ENCODE results near the gene CACNA1F.
A peak's percentile ranks its signal among the peaks of the same experiment; 100 is the strongest.

Gene CACNA1F

GRCh38 chrX:49233176-49233575 is at the start of gene CACNA1F:
CACNA1F (minus strand) TSS chrX:49233340; CDS start chrX:49233309, 31 bp downstream.
- no peak for DNase-seq

GRCh38 chrX:49282647-49283011 is 49.5 kb upstream of the CACNA1F start:
- no peak for DNase-seq

- DNase-seq = no peak
Measured at GRCh38 chrX:49278081-49278480, 44.9 kb upstream of the CACNA1F start.

- no peak for DNase-seq
Measured at GRCh38 chrX:49277535-49277830, 44.3 kb upstream of the CACNA1F start.

DNA sequence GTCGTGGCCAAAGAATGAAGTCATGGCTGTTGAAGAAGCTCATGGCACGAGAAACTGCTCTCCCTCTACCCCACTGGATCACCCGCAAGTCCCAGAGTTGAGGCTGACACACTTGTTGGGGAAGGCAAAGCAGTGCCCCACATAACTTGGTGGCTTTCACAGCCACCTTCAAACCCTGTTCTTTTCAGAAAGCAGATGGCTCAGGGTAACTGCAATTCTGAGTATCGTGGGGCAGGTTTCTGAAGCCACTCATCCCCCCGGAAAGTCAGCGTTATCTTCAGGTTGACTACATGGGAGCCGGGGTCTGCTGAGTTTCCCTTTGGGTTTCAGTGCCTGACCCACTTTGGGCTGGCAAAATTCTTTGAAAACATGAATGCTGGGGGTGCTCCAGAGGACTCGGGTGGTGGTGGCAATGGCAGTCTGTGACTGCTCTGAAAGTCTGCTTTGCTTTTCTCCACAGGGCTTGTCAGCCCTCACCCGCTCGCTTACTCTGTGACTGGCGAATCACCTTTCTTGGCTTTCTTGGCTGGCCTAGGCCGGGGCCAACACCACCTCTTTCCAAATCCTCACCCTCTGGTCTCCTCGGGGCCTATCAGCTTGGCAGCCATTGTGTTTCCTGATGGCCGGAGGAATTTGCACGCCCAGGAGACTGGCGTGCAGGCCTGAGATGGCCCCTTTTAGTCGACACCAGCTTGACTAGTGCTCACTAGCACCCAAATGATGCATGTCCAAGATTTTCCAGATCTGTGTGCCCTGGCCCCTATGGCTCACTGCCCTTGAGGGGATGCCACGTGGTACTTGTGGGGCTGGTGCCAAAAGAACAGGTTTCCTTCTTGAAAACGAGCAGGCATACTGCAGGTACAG is 43.8 kb upstream of the CACNA1F start:
- no peak for DNase-seq

- no peak for DNase-seq
Measured at GRCh38 chrX:49276207-49276606, 43.1 kb upstream of the CACNA1F start.

GRCh38 chrX:49273181-49273727 is 40.1 kb upstream of the CACNA1F start:
- peak; percentile 84 for DNase-seq

DNA sequence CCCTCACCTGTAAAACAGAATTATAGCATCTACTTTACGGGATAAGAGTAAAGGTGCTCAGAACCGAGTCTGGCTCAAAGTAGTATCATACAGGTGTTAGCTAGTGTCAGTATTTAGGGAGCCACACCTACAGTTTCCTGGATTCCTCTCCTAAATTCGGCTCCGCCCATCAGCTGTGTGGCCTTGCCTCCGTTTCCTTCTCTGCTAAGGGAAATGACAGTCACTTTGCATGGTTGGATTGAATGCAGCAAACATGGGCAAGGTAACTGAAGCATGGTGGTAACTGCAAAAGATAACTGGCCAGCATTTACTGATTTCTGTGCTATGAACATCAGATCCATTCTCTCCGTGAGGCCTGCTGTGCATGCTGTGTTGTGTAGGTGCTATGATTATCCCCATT is 39.3 kb upstream of the CACNA1F start:
- DNase-seq = no peak

GRCh38 chrX:49271341-49271740 is 38.2 kb upstream of the CACNA1F start:
- DNase-seq = no peak

DNA sequence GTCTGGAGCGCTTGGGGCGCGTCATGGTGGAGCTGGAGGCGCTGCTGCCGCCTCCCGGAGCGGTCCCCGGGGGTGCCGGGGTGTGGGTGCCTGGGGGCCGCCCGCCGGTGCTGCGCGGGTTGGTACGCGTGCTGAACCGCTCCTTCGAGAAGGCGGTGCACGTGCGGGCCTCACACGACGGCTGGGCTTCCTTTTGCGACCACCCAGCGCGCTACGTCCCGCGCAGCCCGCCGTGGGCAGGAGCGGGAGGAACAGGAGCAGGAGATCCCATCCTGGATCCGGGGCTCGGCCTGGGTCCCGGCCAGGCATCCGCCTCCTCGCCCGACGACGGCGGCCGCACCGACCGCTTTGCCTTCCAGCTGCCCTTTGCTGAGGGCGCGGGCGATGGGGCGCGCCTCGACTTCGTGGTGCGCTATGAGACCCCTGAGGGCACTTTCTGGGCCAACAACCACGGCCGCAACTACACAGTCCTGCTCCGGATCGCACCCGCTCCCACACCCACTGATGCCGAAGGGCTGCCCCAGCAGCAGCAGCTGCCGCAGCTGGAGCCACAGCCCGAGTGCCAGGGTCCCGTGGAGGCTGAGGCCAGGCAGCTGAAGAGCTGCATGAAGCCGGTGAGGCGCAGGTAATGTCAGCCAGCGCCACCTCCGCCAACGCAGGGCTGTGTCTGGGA is 37.2 kb upstream of the CACNA1F start:
- no peak for DNase-seq

DNA sequence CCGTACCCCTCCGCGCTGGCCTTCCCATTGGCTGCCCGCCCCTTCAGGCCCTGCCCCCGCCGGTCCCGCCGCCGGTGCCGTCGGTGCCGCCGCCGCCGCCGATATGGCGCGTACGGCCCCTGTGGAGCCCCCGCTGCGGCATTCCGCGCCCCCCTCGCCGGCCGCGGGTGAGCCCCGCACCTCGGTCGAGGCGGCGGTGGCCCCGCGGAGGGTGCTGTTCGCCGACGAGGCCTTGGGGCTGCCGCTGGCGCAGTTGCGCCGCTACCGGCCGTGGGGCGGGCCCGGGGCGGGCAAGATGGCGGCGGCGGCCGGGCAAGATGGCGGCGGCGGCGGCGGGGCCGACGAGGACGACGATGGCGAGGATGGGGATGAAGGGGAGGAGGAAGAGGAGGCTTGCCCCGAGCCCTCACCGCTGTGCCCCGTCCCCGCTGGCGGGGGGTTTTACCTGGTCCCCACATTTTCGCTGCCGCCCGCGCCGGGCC is 36.7 kb upstream of the CACNA1F start, which contains the start of gene PPP1R3F:
PPP1R3F (plus strand) TSS at position 27 of the 482 bp plus-strand sequence; CDS start at position 104, 77 bp downstream.
- DNase-seq = no peak

GRCh38 chrX:49269010-49269766 is 36.0 kb upstream of the CACNA1F start:
- peak; percentile 90 for DNase-seq

DNA sequence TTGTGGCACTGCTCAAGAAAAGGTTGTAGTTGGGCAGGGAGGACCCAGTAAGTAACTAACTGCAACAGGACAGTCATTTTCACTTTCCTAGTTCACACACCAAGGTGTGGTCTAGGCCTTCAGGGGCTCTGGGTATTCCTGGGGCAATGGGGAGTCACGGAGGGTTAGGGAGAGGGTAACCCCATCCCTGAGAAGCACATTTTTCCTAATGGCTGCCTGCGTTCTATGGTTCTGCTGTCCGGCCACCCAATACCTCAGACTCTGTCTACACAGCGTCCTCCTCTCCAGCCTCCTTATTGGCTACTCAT is 35.5 kb upstream of the CACNA1F start:
- DNase-seq = no peak

GRCh38 chrX:49266523-49267445 is 33.6 kb upstream of the CACNA1F start:
- no peak for DNase-seq

- no peak for DNase-seq
Measured at GRCh38 chrX:49264460-49264859, 31.3 kb upstream of the CACNA1F start, which contains the start of gene FOXP3. FOXP3 (minus strand) TSS chrX:49264710; CDS start chrX:49258505, 6,205 bp downstream.

DNA sequence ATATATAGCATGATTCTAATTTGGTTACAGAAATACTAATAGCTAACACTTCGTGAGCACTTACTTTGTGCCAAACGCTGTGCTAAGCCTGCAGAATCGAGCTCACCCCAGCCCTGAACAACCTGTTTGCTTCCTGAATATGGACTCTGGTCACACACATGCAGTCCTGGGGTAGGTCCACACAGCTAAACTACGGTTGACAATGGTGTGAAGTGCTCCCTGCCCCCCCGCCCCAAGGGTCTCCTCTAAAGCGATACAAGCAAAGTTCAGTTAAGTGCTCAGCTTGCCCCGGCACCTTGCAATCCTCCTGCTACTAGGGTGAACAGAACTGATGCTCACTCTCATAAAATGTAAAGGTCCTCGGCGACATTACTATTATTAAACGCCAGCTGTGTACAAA is 30.5 kb upstream of the CACNA1F start:
- no peak for DNase-seq

DNA sequence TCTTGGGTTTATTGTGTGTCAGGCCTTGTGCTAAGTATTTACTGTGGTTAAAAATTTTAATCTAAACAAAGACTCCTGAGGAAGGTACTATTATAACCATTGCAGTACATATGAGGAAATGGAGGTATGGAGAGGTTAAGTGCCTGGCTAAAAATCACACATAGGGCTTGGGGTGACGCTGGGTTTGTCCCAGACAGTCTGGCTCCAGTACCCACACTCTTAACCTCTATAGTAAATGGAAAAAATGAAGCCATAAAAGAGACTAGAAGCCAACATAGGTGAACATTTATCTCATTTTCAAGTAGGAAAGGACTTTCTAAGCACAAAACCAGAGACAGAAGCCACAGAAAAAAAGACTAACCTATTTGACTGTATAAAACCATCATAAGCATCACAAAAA is 29.5 kb upstream of the CACNA1F start:
- no peak for DNase-seq

DNA sequence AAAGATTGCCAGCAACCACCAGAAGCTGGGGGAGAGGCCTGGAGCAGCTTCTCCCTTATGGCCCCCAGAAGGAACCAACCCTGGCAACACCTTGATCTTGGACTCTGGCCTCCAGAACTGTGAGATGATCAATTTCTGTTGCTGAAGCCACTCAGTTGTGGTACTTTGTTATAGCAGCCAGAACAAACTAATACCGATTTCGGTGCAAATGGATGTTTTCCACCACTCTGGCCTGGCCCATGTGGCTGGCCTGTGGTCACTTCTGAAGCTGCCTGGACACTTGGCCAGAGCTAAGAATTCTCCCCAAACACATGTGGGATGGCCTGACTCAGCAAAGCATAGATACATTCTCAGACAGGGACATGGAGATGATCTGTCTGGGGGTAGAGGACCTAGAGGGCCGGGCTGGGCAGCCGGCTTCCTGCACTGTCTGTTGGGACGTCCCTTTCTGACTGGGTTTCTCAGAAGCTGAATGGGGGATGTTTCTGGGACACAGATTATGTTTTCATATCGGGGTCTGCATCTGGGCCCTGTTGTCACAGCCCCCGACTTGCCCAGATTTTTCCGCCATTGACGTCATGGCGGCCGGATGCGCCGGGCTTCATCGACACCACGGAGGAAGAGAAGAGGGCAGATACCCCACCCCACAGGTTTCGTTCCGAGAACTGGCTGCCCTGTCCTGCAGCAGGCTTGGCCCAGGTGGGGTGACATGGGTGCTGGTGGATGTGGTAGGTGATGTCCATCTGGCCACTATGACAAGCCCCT is 27.3 kb upstream of the CACNA1F start:
- no peak for DNase-seq

- DNase-seq = no peak
Measured at GRCh38 chrX:49258749-49259124, 25.6 kb upstream of the CACNA1F start.

GRCh38 chrX:49257846-49258748 is 25.0 kb upstream of the CACNA1F start:
- no peak for DNase-seq
